Left ventricle myocardium superior (tissue), 1 donor: ENCODE data around the gene DUOX1. TPM values are rescaled to one million over a fixed set of nuclear protein-coding genes. Genes with fewer than 3 reads are reported as not detected.
"Not testable (repeated sequence)": the region's sequence is repeated elsewhere in the genome, so short reads cannot be mapped to it uniquely, and the experiment has no call there.

ENCODE experiments used
- ATAC-seq: fragments of 200-7000 bp; cut with Tn5 transposase; one replicate; pipeline ENCODE4 v1.9.1; 2020; ENCODE audit warnings: mild to moderate bottlenecking, moderate library complexity
- DNase-seq: peaks from one replicate; pipeline ENCODE4 v3.0.0-alpha.2; 2020
- intact Hi-C: fragments of 100-400 bp; cut with micrococcal nuclease; formaldehyde crosslinking; loops from one replicate; pipeline ENCODE4 v1.11.0; 2022
- long read RNA-seq: library from polyadenylated mRNA; unstranded; transcript quantifications from one replicate; pipeline ENCODE4 v2.0.0, GENCODE V29; 2021
- total RNA-seq: library from RNA; stranded (reverse); fragmentation: NEBNext Ultra II Directional; extraction: Animal tissue kit (Norgen Biotek cat#: 25700); gene quantifications from one replicate; pipeline ENCODE4 v1.2.1, GENCODE V29; 2021
- donor health status: DM: no; HTN: yes; CAD: no; lungs with severe emphysema.

The DUOX1 gene
- total RNA-seq = 0.50 TPM
- long read RNA-seq, partial matches to known transcripts = 1 of 6 reads
- long read RNA-seq, other reads (novel, unspliced or antisense) = 5 of 6 reads

DNA sequence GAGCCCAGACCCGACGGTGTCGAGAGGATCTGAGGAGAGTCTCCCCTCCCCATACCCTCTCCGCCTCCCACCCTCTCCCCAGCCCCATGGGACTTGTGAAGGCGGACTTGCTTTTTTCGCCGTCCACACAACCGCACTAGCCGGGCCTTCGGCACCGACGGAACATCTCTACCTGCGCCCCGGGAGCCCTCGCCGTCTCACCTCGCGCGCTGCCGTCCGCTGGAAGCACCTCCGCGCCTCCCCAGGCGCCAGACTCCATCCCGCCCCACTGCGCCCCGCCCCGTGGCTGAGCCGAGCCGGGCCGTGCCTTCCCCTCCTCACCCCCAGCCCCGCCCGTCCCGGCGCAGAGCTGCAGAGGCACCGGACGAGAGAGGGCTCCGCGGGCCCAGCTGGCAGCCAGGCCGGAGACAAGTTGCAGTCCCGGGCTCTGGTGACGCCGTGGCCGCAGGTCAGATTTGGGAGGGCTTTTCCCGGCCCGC lies at the start of gene DUOX1, which contains the start of gene DUOXA1:
TSS of gene DUOX1 (plus strand) at position 344 of the 479 bp plus-strand sequence. CDS start 1,973 bp downstream, outside the sequence.
TSS of gene DUOXA1 (minus strand) at position 229 of the 479 bp plus-strand sequence. CDS start 6,865 bp downstream, outside the sequence.
- peak; percentile 72 for DNase-seq
- peak; percentile 92 for ATAC-seq
- intact Hi-C loops = no loop called here

DNA sequence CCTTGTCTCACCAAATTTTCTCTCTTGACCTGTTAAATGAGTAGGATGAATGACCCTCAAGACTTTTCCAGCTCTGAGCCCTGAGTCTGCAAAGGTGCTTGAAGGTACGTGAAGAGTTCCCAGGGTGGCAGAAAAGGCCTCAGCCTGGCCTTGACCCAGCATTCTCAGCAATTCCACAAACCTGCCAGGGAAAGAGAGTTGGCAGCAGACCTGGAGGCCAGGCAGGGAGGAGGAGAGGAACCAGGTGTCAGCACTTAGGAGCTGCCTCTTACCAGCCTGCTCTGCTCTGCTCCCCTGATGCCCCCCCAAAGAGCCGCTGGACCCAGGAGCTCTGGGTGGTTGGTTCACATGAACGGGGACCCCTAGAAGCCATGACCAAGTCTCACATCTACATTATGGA lies 49.2 kb upstream of the DUOX1 start:
- DNase-seq = peak; percentile 46
- intact Hi-C loops = not testable (repeated sequence)
- peak; percentile 80 for ATAC-seq

DNA sequence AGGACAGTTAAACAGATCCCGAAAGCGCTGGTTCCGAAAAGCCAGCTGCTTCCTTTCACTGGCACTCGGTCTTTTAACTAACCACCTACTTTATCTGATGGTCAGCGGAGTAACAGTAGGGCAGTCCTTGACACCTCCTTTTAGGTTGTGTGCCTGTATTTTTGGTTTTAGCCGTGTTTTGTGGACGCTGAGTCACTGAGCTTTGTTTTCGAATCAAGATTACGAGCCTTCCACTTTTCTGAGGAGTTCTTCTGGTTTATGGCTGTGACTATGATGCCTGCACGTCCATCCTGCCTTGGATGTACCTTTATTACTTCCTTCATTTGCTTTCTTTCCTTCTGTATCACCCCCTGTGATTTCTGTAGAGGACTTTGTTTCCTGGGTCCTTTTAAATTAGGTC lies 47.4 kb upstream of the DUOX1 start:
- intact Hi-C loops, DNase-seq, ATAC-seq: not testable (repeated sequence)

DNA sequence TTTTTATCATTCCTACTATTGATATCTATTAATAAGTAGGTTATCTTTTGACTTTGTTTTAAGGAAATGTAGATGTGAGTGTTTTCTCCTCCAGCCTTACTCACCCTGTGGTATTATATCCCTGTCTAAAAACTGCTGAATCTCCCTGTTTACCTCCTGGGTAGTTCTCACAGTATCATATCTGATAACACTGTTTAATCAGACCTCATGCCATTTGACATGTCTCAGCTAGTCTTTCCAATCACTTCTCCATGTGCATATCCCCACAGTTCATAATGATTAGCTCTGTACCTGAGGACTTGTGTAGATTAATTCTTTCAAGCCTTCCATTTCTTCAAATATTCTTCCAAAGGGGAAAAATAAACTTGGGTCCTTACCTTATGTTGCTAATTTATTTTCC lies 46.6 kb upstream of the DUOX1 start:
- no peak for ATAC-seq
- no peak for DNase-seq
- intact Hi-C loops = no loop called here

DNA sequence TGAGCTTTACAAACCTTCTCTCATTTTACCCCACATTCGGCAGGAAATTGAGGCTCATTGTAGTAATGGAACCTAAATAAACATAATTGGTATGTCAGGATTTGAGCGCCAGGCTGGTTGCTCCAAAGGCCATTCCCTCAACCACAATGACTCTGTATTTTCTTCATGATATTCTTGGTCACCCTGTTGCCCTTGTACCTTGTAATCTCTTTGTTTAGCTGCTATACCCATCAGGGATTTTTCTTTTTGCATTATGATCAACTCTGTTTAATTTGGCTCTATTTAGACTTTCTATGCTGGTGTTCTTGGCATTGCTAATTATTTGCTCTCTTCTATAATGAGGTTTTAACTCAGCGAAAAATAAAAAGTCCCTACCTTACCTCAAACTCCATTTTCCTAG lies 45.6 kb upstream of the DUOX1 start:
- intact Hi-C loops = no loop called here
- ATAC-seq (no peak), DNase-seq (no peak)

DNA sequence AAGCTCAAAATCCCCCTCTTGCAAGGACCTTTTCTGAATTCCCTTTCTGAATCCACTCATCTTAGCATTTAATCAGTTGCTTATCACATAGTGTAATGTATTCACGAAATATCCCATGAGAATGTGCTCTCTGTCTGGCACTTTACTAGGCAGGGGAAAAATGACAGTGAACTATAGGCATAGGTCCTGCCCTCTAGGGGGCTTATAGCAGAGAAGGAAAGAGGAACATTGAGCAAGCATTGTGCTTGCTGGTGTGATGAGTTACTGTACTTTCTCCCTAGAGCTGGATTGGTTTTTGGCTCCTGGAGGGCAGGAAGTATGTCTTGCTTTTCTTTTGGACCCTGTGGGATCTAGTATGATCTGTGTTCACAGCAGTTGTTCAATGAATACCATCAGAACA lies 42.3 kb upstream of the DUOX1 start:
- no peak for DNase-seq
- intact Hi-C loops = no loop called here
- ATAC-seq = no peak

DNA sequence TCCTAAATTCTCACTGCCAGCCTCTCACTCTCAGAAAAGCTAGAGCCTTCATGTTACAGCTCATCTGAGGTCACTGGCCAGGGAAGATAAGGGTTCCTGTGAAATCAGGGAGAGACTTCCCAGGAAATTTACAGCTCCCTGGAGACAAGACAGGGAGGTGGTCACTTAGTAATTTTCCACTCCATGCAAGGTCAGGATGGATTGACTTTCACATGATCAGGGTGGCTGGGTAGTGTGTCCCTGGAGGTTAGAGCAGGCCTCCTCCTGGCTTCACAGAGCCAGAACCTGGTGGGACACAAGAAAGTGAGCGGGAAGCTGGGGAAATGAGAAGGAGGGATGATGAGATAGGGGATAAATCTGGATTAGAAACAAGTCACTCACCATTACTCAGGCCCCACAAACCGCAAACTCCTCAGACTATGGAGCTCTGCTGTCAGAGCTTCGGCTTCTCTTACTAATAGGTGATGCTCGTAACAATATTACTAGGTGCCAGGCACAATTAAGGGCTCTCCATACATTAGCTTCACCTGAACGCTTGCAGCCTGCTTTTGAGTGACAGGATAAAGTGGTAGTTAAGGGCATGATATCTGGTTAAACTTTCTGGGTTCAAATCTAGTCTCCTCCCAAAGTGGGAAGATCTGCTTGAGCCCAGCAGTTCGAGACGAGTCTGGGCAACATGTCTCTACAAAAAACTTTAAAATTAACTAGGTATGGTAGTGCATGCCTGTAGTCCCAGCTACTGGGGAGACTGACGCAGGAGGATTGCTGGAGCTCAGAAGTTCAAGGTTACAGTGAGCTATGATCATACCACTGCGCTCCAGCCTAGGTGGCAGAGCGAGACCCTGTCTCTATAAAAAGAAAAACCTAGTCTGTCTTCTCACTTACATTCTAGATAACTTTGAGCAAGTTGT lies 40.7 kb upstream of the DUOX1 start:
- no peak for ATAC-seq
- intact Hi-C loops = no loop called here
- DNase-seq = no peak

DNA sequence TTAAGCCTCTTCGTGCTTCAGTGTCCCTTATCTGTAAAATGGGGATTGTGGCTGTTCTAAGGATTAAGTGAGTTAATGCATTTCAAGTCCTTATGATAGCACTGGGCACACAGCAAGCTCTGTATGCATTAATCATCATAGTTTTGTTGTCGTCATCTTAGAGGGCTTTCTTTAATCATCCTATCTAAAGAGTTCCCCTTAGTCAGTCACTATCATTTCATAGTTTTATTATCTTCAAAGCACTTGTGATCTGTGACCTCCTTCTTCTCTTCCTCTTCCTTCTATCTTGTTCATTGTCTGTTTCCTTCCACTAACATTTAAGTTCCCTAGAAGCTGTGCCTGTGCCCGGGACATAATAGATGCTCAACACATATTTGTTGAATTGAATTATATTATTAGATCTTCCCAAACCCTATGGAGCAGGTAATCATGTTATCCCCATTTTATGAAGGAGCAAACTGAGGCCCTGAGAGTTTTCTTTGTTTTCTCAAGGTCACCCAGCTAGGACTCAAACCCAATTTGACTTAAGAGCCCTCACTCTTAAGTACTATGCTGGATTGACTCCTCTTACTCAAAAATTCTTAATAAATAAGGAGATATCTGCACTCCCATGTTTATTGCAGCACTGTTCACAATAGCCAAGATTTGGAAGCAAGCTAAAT lies 40.0 kb upstream of the DUOX1 start:
- ATAC-seq = no peak
- DNase-seq = no peak
- intact Hi-C loops = no loop called here

DNA sequence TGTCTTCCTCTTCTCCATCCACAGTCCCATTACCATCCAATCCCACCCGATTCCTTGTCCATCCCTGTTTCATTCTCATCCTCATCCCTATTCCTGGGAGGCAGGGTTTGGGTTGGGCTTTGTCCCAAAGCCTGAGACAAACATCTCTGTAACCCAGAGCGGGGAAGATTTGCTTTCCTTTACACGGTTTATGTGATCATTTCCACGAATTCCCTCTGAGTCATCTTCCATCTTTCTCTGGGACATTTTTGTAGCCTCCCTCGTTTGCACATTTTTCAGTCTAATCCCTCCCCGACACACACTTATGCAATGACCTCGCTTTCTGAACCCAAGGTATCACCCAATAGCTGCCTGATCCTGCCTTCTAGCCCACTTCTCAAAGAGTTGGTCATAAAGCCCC lies 38.6 kb upstream of the DUOX1 start:
- intact Hi-C loops = no loop called here
- ATAC-seq (no peak), DNase-seq (no peak)

DNA sequence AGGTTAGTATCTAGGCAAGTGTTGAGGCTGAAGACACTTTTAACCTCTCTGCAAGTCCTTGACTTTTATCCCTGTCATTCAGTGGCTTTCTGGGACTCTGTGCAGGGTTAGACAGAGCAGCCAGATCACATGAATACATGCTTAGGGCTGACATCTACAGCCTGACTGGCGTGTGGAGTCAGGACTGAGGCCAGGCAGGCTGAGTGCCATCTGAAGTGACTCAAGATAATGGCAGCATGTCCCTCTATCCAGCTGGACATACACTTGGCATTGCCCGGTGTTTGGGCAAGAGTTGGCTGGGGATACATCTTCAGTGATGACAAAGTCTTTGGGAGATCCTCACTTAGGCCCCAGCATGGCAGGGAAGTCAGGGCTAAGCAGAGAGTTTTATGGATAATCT lies 38.2 kb upstream of the DUOX1 start:
- peak; percentile 98 for ATAC-seq
- intact Hi-C loops = no loop called here
- DNase-seq = peak; percentile 71

DNA sequence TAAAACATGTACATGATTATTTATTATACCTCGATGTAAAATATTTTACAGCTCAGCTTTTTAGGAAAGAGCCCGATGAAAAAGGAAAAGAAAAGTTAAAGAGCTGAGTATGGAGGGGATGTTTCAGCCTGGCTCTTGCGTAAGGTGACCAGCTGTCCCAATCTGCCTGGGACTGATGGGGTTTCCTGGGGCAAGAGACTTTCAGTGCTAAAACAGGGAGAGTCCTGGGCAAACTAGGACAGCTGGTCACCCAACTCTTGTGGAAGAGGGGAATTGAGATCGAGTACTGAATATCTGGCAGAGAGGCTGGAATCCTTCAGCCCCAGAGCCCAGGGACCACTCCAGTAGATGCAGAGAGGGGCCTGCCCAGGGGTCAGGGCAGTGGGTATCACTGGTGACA lies 36.8 kb upstream of the DUOX1 start:
- intact Hi-C loops = no loop called here
- DNase-seq = no peak
- no peak for ATAC-seq

DNA sequence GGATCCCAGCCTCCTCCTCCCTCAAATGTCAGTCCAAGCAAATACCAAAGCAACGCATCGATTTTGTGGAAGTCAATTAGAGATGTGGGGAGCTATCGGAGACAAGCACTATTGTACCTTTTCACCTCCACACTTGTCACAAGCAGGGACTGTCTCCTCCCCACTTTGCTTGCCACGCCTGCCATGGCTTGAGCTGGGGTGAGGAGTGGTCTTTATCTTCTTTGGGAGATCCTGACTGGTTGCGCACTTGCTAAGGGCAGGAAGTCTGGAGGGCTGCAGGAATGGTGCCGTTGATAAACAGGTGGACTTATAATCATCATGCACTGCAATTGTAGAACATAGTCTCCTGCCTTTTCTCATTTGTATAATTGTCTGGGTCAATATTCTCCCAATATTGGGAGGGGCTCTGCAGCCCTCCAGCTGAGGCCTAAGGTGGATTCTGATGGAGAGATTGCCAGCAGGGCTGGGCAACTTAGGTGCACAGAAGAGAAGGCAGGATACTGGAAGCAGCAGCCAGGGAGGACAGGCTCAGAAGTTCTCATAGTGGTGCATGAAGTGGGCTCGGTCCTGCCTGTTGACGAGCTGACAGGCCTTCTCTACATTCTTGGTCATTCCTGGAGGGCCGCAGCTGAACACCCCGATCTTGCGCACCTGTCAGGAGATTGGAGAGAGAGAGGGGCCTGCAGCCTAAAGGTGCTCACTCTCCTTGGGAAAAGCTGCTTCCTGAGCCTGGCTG lies 36.0 kb upstream of the DUOX1 start:
- no peak for ATAC-seq
- intact Hi-C loops = no loop called here
- no peak for DNase-seq

DNA sequence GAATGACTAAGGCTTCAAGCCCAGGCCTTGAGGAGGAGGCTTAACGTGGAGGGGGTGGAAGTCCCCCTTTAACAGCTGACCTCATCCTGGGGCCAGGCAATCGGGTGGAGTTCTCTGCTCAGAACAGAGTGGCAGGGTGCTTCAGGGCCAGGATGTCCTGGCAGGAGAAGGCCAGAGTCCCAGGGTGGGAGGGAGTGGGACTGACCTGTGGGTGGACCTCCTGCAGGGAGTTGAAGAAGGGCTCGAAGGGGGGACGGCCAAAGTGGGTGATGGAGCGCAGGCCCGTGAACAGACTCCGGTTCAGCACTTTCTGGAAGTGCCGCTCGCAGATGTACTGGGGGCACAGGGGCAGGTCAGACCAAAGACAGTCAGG lies 35.5 kb upstream of the DUOX1 start:
- intact Hi-C loops = no loop called here
- no peak for ATAC-seq
- no peak for DNase-seq

DNA sequence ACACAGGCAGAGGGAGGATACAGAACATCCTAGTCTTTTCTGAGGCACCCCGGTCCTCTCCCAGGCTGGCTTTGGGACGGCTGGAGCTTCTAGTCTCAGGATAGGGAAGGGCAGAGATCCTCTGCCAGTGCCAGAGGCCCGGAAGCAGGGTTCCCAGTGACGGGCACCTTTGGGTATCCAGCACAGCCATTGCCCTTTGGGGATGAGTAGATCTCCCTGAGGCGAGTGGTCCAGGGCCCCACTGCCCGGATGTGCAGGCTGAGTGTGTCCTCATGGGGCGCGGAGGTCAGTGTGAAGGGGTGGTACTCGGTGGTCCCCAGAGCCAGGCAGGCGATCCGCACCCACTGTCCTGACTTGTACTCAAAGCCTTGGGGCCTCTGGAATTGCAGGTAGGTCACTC lies 34.1 kb upstream of the DUOX1 start:
- no peak for ATAC-seq
- no peak for DNase-seq
- intact Hi-C loops = no loop called here

DNA sequence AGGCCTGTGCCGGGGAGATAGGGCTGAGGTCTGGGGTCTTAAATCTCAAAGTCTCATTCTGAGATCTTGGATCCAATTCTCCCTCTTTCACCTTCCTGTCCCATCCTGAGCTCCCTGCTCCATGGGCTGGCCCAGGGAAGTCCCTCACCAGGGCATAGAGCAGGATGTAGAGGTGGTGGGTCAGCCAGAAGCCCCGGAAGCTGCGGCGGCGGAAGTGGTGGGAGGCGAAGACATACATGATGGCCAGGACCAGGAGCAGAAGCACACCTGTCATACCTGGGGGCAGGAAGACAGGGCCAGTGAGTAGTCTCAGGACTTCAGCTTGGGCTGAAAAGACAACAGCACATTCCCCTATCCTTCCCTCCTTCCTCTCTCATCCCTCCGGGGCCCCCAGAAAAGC lies 32.3 kb upstream of the DUOX1 start:
- intact Hi-C loops = no loop called here
- no peak for DNase-seq

DNA sequence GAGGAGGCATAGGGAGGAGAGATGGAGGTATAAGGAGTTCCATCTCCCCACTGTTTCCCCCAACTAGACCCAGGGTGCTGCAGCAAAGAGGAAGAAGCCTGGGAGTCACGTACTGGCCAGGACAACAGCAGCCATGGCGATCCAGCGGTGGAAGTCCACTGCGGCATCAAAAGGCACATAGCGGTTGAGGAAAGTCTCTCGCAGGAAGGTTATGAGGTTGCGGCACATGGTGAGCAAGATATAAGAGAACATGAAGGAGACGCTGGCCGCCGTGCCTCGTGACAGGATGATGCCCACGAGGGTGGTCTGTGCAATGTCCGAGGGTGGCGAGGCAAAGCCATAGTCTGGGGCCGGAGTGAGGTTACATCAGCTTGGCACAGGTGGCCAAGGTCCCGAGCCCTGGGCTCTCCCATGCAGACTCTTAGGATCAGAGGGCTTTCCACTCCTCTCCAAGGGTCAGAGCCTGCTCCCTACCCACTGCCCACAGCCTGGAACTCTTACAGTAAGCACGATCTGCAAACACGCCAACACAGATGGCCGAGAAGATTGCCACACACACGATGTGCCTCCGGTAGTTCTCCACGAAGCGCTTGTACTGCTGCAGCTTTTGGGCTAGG lies 30.1 kb upstream of the DUOX1 start:
- intact Hi-C loops = no loop called here
- ATAC-seq = no peak
- no peak for DNase-seq

More for the DNA sequence above, 32.3 kb upstream of the DUOX1 start:
- no peak for ATAC-seq

DNA sequence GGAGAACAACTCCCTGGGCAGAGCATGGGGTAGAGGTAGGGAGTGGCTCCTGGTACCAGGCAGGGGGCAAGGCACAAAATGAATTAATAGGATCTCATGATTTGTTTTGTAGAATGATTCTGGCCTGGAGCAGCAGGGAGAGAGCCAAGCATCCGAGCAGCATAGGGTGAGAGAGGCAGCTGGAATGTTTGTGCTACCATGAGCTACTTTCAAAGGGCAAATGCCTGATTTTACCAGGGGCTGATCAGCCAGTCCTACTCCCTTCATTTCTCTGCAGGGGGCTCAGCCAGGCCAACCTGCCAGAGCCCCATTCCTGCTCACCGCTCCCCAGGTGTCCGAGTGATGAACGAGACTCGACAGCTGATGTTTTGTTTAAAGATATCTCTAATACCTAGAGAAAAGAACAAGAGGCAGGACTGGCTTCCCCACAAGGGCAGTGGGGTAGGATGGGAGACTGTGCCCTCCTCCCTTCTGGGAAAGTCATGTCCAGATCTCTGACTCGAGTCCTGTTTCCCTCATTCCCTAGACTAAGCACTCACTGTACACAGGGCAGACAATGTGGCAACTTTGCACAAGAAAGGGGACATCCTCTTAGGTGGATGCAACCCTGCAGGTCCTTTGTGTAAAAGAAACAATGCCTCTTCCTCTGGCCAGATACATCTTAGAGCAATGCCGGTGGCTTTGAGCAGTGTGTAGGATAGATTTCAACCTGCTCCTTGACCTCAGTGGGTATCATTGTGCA lies 28.7 kb upstream of the DUOX1 start:
- DNase-seq (no peak), ATAC-seq (no peak)
- intact Hi-C loops = no loop called here

DNA sequence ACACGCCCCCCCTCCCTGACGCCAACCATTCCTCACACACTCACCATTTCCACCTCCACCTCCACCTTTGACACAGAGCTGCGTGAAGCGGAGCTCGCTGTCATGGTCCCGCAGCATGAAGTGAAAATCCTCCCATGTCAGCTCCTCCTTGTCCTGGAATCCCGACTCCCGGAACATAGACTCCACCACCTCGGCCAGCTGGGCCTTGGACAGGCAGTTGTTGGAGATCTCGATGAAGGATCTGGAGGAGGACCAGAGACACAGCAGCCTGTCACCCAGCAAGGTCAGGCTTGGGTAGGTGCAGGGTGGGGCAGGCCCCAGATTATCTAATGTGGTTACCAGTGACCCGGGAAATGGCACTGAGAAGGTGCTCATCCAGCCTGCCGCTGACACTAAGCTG lies 28.0 kb upstream of the DUOX1 start:
- intact Hi-C loops = no loop called here
- ATAC-seq (no peak), DNase-seq (no peak)

DNA sequence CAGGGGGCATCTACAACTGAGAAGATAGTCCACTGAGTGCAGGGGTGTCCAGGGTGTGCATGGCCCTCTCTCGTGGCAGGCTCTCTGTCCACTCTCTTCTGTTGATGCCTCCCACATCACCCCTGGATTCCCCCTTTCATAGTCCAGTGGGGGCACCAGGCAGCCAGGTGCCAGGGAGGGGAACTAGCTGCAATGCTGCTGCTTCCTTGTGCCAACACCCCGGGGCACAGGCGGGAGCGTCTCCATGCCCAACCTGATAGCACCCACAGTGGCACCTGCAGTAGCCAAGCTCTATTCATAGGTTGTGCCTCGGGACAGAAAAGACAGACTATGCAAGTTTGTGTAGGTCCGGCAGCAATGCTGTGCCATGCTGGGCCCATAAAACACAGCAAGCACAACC lies 27.6 kb upstream of the DUOX1 start:
- DNase-seq (no peak), ATAC-seq (no peak)
- intact Hi-C loops = no loop called here
